Measurements from ENCODE around the gene RPS6KB2.
"Not testable (repeated sequence)": the region's sequence is repeated elsewhere in the genome, so short reads cannot be mapped to it uniquely, and the experiment has no call there.

RPS6KB2 gene

DNA sequence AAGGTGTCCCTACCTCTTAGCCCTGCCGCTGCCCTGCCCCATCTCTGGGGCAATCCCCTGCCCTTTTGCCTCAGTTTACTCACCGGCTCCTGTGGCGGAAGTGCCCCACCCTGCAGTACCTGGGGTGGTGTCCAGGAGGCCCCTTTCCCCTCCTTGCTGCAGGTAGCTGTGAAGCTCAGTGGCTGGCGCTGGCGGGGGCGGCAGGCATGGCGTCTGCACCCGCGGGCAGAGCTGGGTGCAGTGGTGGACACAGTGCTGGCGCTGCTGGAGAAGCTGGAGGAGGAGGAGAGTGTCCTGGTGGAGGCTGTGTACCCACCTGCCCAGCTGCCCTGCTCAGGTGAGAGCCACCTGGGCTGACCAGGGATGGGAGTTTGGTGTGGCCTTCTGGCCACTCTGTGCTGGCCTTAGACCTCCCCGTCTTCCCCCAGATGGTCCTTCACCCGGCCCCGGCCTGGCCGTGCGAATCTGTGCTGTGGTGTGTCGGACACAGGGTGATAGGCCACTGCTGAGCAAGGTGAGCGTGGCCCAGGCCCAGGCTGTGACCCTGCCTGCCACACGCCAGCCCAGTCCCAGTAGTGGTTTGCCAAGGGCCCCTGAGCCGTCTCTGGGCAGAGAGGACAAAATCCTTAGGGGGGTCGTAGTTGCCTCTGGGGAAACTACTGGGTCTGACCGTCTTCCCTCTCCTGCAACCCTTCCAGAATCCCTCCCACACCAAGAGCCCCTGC is 8.8 kb upstream of the RPS6KB2 start:
- no peak for DNase-seq (ENCODE audit: insufficient read length, low spot score)
- TF ChIP-seq POLR2AphosphoS5 (IDR thresholded peaks at IDR 0.05; ENCODE audit: low read depth, low read length) (no peak), POU2F2 (IDR thresholded peaks at IDR 0.05; ENCODE audit: low read depth, low read length) (no peak)
- FAIRE-seq, result no peak

DNA sequence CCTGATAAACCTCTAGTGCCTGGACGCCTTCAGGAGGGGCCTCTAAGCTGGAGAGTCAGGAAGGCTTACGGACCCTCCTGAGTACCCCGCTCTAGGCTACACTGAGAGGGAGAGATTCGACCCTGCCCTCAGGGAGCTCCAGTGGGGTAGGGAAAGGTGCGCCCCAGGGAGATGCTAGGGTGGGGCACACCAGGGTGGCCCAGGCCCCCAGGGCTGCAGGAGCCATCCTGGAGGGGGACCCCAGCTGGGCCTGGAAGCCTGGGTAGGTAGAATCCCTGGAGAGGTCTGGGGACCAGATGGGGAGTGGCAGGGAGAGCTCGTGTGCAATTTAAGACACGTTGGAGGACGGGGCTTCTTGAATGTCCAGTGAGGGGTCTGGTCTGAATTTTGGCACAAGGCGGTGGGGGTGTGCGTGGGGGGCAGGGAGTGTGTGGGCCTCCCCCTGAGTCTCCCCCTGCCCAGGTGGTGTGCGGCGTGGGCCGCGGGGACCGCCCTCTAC is 8.1 kb upstream of the RPS6KB2 start:
- DNase-seq (ENCODE audit: insufficient read length, low spot score) (no peak), FAIRE-seq (no peak)
- TF ChIP-seq POLR2A (IDR thresholded peaks at IDR 0.05; ENCODE audit: low read depth, low read length), result no peak
- no peak for TF ChIP-seq TAF1 (IDR thresholded peaks at IDR 0.05; ENCODE audit: low read depth, low read length)
- no peak for TF ChIP-seq PAX5 (IDR thresholded peaks at IDR 0.05; ENCODE audit: insufficient read depth, low read length, severe bottlenecking)

DNA sequence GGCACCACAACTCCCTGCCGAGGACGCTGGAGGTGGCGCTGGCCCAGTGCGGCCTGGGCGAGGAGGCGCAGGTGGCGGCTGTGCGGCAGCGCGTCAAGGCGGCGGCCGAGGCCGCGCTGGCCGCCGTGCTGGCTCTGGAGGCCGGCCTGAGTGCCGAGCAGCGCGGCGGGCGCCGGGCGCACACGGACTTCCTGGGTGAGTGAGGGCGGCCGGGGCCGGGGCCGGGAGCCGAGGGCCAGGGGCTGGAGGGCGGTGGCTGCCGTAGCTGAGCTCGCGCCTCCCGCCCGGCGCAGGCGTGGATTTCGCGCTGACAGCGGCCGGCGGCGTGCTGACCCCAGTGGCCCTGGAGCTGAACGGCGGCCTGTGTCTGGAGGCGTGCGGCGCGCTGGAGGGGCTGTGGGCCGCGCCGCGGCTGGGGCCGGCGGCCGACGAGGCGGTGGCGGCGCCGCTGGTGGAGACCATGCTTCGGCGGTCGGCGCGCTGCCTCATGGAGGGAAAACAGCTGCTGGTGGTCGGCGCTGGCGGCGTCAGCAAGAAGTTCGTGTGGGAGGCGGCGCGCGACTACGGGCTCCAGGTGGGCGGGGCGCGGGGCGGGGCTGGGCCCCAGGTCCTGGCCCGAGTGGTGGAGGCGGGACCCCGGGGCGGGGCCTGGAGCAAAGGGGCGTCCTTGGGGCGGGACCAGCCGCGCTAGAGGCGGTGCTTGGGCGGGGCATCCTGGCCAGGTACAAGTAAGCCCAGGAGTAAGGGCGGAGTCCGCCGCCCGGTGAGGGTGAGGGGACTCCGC is 7.5 kb upstream of the RPS6KB2 start:
- FAIRE-seq, result peak; percentile 98
- peak; percentile 99 for DNase-seq (ENCODE audit: insufficient read length, low spot score)
- TF ChIP-seq POU2F2 (IDR thresholded peaks at IDR 0.05; ENCODE audit: low read depth, low read length) (no peak), PAX5 (IDR thresholded peaks at IDR 0.05; ENCODE audit: insufficient read depth, low read length, severe bottlenecking) (peak; percentile 16)

DNA sequence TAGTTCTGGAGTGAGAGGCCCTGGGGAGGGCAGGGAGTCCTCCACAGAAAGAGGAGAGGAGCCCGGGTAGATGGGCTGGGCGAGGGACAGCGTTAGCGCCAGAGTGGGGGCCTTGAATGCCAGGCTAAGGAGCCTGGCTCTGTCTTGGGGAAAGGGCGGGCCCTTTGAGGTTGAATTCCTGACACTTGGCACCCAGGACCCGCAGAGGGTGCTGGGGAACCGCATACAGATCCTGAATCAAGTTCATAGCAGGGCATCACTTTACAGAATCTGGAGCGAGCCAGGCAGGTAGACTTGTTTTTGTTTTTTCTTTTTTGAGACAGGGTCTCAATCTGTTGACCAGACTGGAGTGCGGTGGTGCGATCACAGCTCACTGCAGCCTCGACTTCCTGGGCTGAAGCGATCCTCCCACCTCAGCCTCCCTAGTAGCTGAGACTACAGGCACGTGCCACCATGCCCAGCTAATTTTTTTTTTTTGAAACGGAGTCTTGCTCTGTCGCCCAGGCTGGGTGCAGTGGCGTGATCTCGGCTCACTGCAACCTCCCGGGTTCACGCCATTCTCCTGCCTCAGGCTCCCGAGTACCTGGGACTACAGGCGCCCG is 6.8 kb upstream of the RPS6KB2 start:
- TF ChIP-seq TAF1 (IDR thresholded peaks at IDR 0.05; ENCODE audit: low read depth, low read length), result no peak
- TF ChIP-seq POLR2AphosphoS5 (IDR thresholded peaks at IDR 0.05; ENCODE audit: low read depth, low read length), result no peak
- no peak for TF ChIP-seq PAX5 (IDR thresholded peaks at IDR 0.05; ENCODE audit: insufficient read depth, low read length, severe bottlenecking)
- no peak for TF ChIP-seq POLR2A (IDR thresholded peaks at IDR 0.05; ENCODE audit: low read depth, low read length)
- TF ChIP-seq POU2F2 (IDR thresholded peaks at IDR 0.05; ENCODE audit: low read depth, low read length), result no peak
- TF ChIP-seq SPI1 (IDR thresholded peaks at IDR 0.05; ENCODE audit: low read depth, low read length), result no peak
- no peak for FAIRE-seq
- DNase-seq (ENCODE audit: insufficient read length, low spot score), result no peak

DNA sequence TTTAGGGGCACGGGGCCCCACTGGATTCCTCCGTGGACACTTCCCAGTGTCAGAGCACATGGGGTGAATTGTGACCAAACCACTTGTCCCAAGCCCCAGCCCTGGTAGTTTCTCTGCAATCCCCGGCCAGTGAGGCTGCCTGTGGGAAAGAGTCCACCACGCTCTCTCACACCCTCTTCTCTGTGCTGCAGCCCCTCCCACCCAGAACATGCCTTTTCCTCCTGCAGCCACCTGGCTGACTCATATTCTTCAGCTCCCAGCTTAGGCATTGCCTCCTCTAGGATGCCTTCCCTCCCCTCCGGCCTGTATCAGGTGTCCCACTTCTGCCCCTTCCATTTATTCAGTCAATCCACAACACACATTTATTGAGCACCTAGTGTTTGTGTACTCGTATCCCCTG is 5.4 kb upstream of the RPS6KB2 start:
- no peak for FAIRE-seq
- TF ChIP-seq TAF1 (IDR thresholded peaks at IDR 0.05; ENCODE audit: low read depth, low read length) (no peak), POU2F2 (IDR thresholded peaks at IDR 0.05; ENCODE audit: low read depth, low read length) (no peak), POLR2A (IDR thresholded peaks at IDR 0.05; ENCODE audit: low read depth, low read length) (no peak), SPI1 (IDR thresholded peaks at IDR 0.05; ENCODE audit: low read depth, low read length) (no peak), POLR2AphosphoS5 (IDR thresholded peaks at IDR 0.05; ENCODE audit: low read depth, low read length) (no peak), PAX5 (IDR thresholded peaks at IDR 0.05; ENCODE audit: insufficient read depth, low read length, severe bottlenecking) (no peak)
- no peak for DNase-seq (ENCODE audit: insufficient read length, low spot score)

DNA sequence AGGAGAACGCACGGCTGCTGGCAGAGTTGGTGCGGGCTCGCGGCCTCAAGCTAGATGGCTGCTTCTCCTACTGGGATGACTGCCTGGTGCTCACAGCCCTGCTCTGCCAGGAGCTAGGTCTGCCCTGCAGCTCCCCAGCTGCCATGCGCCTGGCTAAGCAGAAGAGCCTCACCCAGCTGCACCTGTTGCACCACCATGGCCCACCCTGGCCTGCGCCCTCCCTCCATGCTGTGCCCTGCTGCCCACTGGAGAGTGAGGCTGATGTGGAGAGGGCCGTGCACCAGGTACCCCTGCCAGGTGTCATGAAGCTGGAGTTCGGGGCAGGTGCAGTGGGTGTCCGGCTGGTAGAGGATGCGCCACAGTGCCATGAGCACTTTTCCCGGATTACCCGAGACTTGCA is 4.8 kb upstream of the RPS6KB2 start:
- FAIRE-seq, result no peak
- no peak for TF ChIP-seq TAF1 (IDR thresholded peaks at IDR 0.05; ENCODE audit: low read depth, low read length)
- TF ChIP-seq SPI1 (IDR thresholded peaks at IDR 0.05; ENCODE audit: low read depth, low read length), result no peak
- TF ChIP-seq PAX5 (IDR thresholded peaks at IDR 0.05; ENCODE audit: insufficient read depth, low read length, severe bottlenecking), result no peak
- no peak for TF ChIP-seq POLR2A (IDR thresholded peaks at IDR 0.05; ENCODE audit: low read depth, low read length)
- no peak for TF ChIP-seq POLR2AphosphoS5 (IDR thresholded peaks at IDR 0.05; ENCODE audit: low read depth, low read length)
- no peak for TF ChIP-seq POU2F2 (IDR thresholded peaks at IDR 0.05; ENCODE audit: low read depth, low read length)

DNA sequence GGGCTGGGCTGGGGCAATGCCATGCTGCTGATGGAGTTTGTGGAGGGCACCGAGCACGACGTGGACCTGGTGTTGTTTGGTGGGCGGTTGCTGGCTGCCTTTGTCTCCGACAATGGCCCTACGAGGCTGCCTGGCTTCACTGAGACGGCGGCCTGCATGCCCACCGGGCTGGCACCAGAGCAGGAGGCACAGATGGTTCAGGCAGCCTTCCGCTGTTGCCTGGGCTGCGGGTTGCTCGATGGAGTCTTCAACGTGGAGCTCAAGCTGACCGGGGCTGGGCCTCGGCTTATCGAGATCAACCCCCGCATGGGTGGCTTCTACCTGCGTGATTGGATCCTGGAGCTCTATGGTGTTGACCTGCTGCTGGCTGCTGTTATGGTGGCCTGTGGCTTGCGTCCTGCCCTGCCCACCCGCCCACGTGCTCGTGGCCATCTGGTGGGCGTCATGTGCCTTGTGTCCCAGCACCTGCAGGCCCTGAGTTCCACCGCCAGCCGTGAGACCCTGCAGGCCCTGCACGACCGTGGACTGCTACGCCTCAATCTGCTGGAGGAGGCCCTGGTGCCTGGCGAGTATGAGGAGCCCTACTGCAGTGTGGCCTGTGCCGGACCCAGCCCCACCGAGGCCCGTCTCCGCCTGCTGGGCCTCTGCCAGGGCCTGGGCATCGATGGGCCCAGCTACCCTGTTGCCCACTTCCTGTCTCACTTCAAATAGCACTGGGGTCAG is 4.2 kb upstream of the RPS6KB2 start:
- DNase-seq (ENCODE audit: insufficient read length, low spot score) (no peak), FAIRE-seq (no peak)
- TF ChIP-seq SPI1 (IDR thresholded peaks at IDR 0.05; ENCODE audit: low read depth, low read length) (no peak), PAX5 (IDR thresholded peaks at IDR 0.05; ENCODE audit: insufficient read depth, low read length, severe bottlenecking) (no peak), POLR2A (IDR thresholded peaks at IDR 0.05; ENCODE audit: low read depth, low read length) (no peak), TAF1 (IDR thresholded peaks at IDR 0.05; ENCODE audit: low read depth, low read length) (no peak), POU2F2 (IDR thresholded peaks at IDR 0.05; ENCODE audit: low read depth, low read length) (no peak), POLR2AphosphoS5 (IDR thresholded peaks at IDR 0.05; ENCODE audit: low read depth, low read length) (no peak)

More for the DNA sequence above, 4.8 kb upstream of the RPS6KB2 start:
- no peak for DNase-seq (ENCODE audit: insufficient read length, low spot score)

DNA sequence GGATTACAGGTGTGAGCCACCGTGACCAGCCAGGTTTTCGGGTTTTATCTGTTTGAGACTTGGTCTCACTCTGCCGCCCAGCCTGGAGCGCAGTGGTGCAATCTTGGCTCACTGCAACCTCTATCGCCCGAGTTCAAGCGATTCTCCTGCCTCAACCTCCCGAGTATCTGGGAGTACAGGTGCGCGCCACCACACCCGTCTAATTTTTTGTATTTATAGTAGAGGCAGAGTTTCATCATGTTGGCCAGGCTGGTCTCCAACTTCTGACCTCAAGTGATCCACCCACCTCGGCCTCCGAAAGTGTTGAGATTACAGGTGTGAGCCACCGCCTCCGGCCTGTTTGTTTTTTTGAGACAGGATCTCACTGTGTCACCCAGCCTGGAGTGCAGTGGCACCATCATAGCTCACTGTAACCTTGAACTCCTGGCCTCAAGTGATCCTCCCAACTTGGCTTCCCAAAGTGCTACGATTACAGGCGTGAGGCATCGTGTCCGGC is 882 bp upstream of the RPS6KB2 start:
- not testable (repeated sequence) for DNase-seq (ENCODE audit: insufficient read length, low spot score); FAIRE-seq

DNA sequence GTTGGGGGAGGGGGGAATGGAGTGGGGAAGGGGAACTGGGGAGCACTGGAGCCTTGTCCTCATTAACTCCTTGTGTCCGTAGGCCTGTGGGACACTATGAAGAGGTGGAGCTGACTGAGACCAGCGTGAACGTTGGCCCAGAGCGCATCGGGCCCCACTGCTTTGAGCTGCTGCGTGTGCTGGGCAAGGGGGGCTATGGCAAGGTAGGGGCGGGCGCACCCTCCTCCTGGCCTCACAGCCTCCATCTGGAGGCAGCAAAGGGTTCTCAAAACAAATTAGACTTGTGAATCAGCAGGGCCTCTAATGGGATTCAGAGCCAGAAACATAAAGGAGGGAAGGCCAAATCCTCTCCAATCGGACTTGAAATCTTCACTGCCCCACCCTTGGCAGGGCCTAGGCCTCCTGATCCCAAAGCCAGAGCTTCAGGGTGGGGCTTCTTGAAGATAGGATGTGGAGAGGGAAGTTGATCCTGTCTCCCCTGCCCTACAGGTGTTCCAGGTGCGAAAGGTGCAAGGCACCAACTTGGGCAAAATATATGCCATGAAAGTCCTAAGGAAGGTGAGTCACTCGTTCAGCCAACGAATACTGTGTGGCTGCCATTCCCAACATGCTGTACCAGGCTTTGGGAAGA is 859 bp downstream of the RPS6KB2 start:
- no peak for TF ChIP-seq POLR2AphosphoS5 (IDR thresholded peaks at IDR 0.05; ENCODE audit: low read depth, low read length)
- peak; percentile 22; the same call in 1 of the 2 replicates for TF ChIP-seq POLR2A (IDR thresholded peaks at IDR 0.05; ENCODE audit: low read depth, low read length)
- TF ChIP-seq POU2F2 (IDR thresholded peaks at IDR 0.05; ENCODE audit: low read depth, low read length), result peak; percentile 30; the same call in 1 of the 2 replicates
- DNase-seq (ENCODE audit: insufficient read length, low spot score) (no peak), FAIRE-seq (peak; percentile 55)

All from GM12891 (cell line).